SK-N-SH (cell line): ENCODE measurements around the gene NDUFB8. TPM values are rescaled to one million over a fixed set of nuclear protein-coding genes. Genes with fewer than 3 reads are reported as not detected.

ENCODE experiments used
- CTCF ChIA-PET: fragments of 300-600, 350-600 bp; formaldehyde crosslinking; extraction: SDS; loops from one replicate; lab custom pipeline; 2021; lab: Yijun Ruan, JAX
- POLR2A ChIA-PET: fragments of 350-600 bp; sonication (Branson Sonifier 250); formaldehyde crosslinking; extraction: SDS; loops from one replicate; lab custom pipeline; 2020; ENCODE audit warnings: antibody characterized with exemption, inconsistent platforms; lab: Yijun Ruan, JAX
- DNase-seq: peaks from one replicate; pipeline ENCODE4 v3.0.0; 2012
- H2AFZ ChIP-seq: fragments of 200-600 bp; sonication (generic); 2 replicates; pipeline ENCODE4 v1.8.1; 2016; ENCODE audit warnings: antibody characterized with exemption, mild to moderate bottlenecking, low read depth
- H3F3A ChIP-seq: fragments of 200-600 bp; sonication (generic); replicated peaks from 2 replicates; pipeline ENCODE3; 2016; ENCODE audit warnings: antibody characterized with exemption, mild to moderate bottlenecking; ENCODE audit not compliant: insufficient read depth
- H3K27ac ChIP-seq, 2 experiments: fragments of 200-500 bp in 1 of 2; fragments of 200-600 bp in 1 of 2; sonication (Bioruptor generic) in 1 of 2; sonication (generic), shearing (Covaris generic) in 1 of 2; 2 replicates each; pipeline versions ENCODE4 v1.5.1 to v1.6.1; 2014 to 2016; ENCODE audit warnings: low read depth in 2 of 2, inconsistent platforms in 1 of 2, low read length in 1 of 2, mild to moderate bottlenecking in 1 of 2, mixed read lengths in 1 of 2
- H3K27me3 ChIP-seq: fragments of 200-600 bp; sonication (generic), shearing (Covaris generic); 2 replicates; pipeline ENCODE4 v1.6.1; 2016; ENCODE audit warnings: mixed run types; ENCODE audit not compliant: insufficient read depth
- H3K36me3 ChIP-seq, 2 experiments: fragments of 200-500 bp in 1 of 2; fragments of 200-600 bp in 1 of 2; sonication (Bioruptor generic) in 1 of 2; sonication (generic) in 1 of 2; replicated peaks in 1 of 2; 2 replicates each; pipeline versions ENCODE3 to v1.5.1; 2014 to 2016; ENCODE audit warnings: low read length in 1 of 2, mild to moderate bottlenecking in 1 of 2; ENCODE audit not compliant: insufficient read depth in 2 of 2, control insufficient read depth in 1 of 2
- H3K4me1 ChIP-seq, 2 experiments: fragments of 200-500 bp in 1 of 2; fragments of 200-600 bp in 1 of 2; sonication (Bioruptor generic) in 1 of 2; sonication (generic), shearing (Covaris generic) in 1 of 2; 2 replicates each; pipeline versions ENCODE4 v1.5.1 to v1.6.1; 2014 to 2016; ENCODE audit warnings: low read depth in 1 of 2, low read length in 1 of 2, mixed run types in 1 of 2; ENCODE audit not compliant: insufficient read depth in 2 of 2, control insufficient read depth in 1 of 2
- H3K4me2 ChIP-seq: fragments of 200-600 bp; sonication (generic), shearing (Covaris generic); 2 replicates; pipeline ENCODE4 v1.6.1; 2017; ENCODE audit warnings: mixed run types
- H3K4me3 ChIP-seq, 2 experiments: fragments of 200-500 bp in 1 of 2; fragments of 200-600 bp in 1 of 2; sonication (Bioruptor generic) in 1 of 2; sonication (generic), shearing (Covaris generic) in 1 of 2; 2 replicates each; pipeline versions ENCODE4 v1.5.1 to v1.8.1; 2014 to 2016; ENCODE audit warnings: low read depth in 2 of 2, inconsistent platforms in 1 of 2, low read length in 1 of 2, mild to moderate bottlenecking in 1 of 2, mixed read lengths in 1 of 2, moderate library complexity in 1 of 2
- H3K79me2 ChIP-seq: fragments of 200-600 bp; sonication (generic); 2 replicates; pipeline ENCODE4 v1.8.1; 2017; ENCODE audit warnings: mild to moderate bottlenecking; ENCODE audit not compliant: insufficient read depth
- H3K9ac ChIP-seq: fragments of 200-600 bp; sonication (generic); 2 replicates; pipeline ENCODE4 v1.6.1; 2017; ENCODE audit warnings: mixed run types
- H3K9me2 ChIP-seq: fragments of 200-600 bp; sonication (generic); 2 replicates; pipeline ENCODE4 v1.6.1; 2017; ENCODE audit warnings: mixed run types
- H3K9me3 ChIP-seq: fragments of 200-600 bp; sonication (generic); 2 replicates; pipeline ENCODE4 v1.6.1; 2017; ENCODE audit warnings: mixed run types, mild to moderate bottlenecking, moderate library complexity
- H4K20me1 ChIP-seq: fragments of 200-600 bp; sonication (generic); 2 replicates; pipeline ENCODE4 v1.6.1; 2017; ENCODE audit warnings: mild to moderate bottlenecking, mixed run types; ENCODE audit not compliant: insufficient read depth
- CHD2 ChIP-seq: fragments of 150-350 bp; IDR thresholded peaks from 2 replicates; pipeline ENCODE4 v1.6.1; 2018; ENCODE audit warnings: low read length; ENCODE audit not compliant: partially characterized antibody
- CTCF ChIP-seq: fragments of 200-600 bp; sonication (generic); IDR thresholded peaks from 2 replicates; pipeline ENCODE4 v1.6.1; 2017; ENCODE audit warnings: antibody characterized with exemption, mild to moderate bottlenecking, moderate library complexity
- EP300 ChIP-seq, 2 experiments: IDR thresholded peaks; 2 replicates each; pipeline versions ENCODE4 v1.4.0 to v1.6.1; 2012; ENCODE audit warnings: borderline replicate concordance in 1 of 2, low read depth in 1 of 2, low read length in 1 of 2
- FOXJ3 ChIP-seq: sonication (generic); formaldehyde crosslinking; IDR thresholded peaks from 2 replicates; pipeline ENCODE4 v1.5.1; 2020; ENCODE audit warnings: mild to moderate bottlenecking, missing genetic modification reagents
- GABPA ChIP-seq: IDR thresholded peaks from 2 replicates; pipeline ENCODE4 v1.4.0; 2012; ENCODE audit warnings: low read depth, mild to moderate bottlenecking
- JUND ChIP-seq: IDR thresholded peaks from 2 replicates; pipeline ENCODE4 v1.4.0; 2012
- MEF2A ChIP-seq: IDR thresholded peaks from 2 replicates; pipeline ENCODE4 v1.4.0; 2012; ENCODE audit warnings: low read depth, borderline replicate concordance
- MXI1 ChIP-seq: IDR thresholded peaks from 2 replicates; pipeline ENCODE4 v1.6.1; 2012; ENCODE audit warnings: mild to moderate bottlenecking, low read depth, low read length, improper control_type of control experiment
- NFIC ChIP-seq: IDR thresholded peaks from 2 replicates; pipeline ENCODE4 v1.4.0; 2012; ENCODE audit warnings: borderline replicate concordance
- NRF1 ChIP-seq: IDR thresholded peaks from 2 replicates; pipeline ENCODE4 v1.6.1; 2012; ENCODE audit warnings: low read depth, mild to moderate bottlenecking, low read length
- PBX3 ChIP-seq: IDR thresholded peaks from 2 replicates; pipeline ENCODE4; 2012
- POLR2AphosphoS5 ChIP-seq: IDR thresholded peaks from 2 replicates; pipeline ENCODE4 v1.6.1; 2012; ENCODE audit warnings: low read depth, low read length
- RAD21 ChIP-seq: IDR thresholded peaks from 2 replicates; pipeline ENCODE4 v1.6.1; 2012; ENCODE audit warnings: mild to moderate bottlenecking, low read length
- SIN3A ChIP-seq: IDR thresholded peaks from 2 replicates; pipeline ENCODE4 v1.6.1; 2012; ENCODE audit warnings: low read depth, mild to moderate bottlenecking, low read length, moderate library complexity, borderline replicate concordance
- SMC3 ChIP-seq: IDR thresholded peaks from 2 replicates; pipeline ENCODE4 v1.6.1; 2012; ENCODE audit warnings: low read depth, low read length, improper control_type of control experiment
- TCF12 ChIP-seq: IDR thresholded peaks from 2 replicates; pipeline ENCODE4 v1.4.0; 2012
- ZBTB33 ChIP-seq: IDR thresholded peaks from 2 replicates; pipeline ENCODE4 v1.4.0; 2012; ENCODE audit warnings: low read depth, borderline replicate concordance
- WGBS: methylation state at CpG from one replicate; pipeline ENCODE4 v1.1.6; 2017; ENCODE audit warnings: low lambda C conversion rate; 5-methylcytosine and 5-hydroxymethylcytosine counted together
- polyA plus RNA-seq, 3 experiments: library from polyadenylated mRNA; depleted of rRNA; stranded (reverse); fragments of >200 nt; gene quantifications; 2 replicates each; pipeline ENCODE4 v1.2.3, GENCODE V29; 2012
- TF ChIP-seq, protein P1 (sequence below): fragments of 150-350 bp; IDR thresholded peaks from 2 replicates; pipeline ENCODE4 v1.6.1; 2017; ENCODE audit warnings: antibody characterized with exemption, low read length, low read depth, borderline replicate concordance
- TF ChIP-seq, protein P2 (sequence below): IDR thresholded peaks from 2 replicates; pipeline ENCODE4 v1.6.1; 2012; ENCODE audit warnings: mild to moderate bottlenecking, low read depth, low read length, moderate library complexity
- TF ChIP-seq, protein P3 (sequence below): IDR thresholded peaks from 2 replicates; pipeline ENCODE4 v1.4.0; 2012; ENCODE audit warnings: low read depth
- TF ChIP-seq, protein P4 (sequence below): IDR thresholded peaks from 2 replicates; pipeline ENCODE4 v1.4.0; 2012; ENCODE audit warnings: low read depth, borderline replicate concordance

The NDUFB8 gene
- polyA plus RNA-seq (2012; rRNA removed): 340 and 368 TPM in 2 replicates
- polyA plus RNA-seq (2012; cell fraction: cytosol; rRNA removed): 246 and 295 TPM in 2 replicates
- 159 and 228 TPM in 2 replicates for polyA plus RNA-seq (2012; cell fraction: nucleus; rRNA removed)

- POLR2A ChIA-PET: interaction anchor here (0.6 kb wide), 1 partner anchor 325 kb away, joined by 3 read pairs; no protein-coding TSS in a partner anchor
- WGBS: 2% methylated on average over 35 of the region's 43 CpGs
- Histone ChIP-seq H3F3A (no peaks in the 10 kb centered on the region), H3K9me3 (no peaks in the 10 kb centered on the region), H3K36me3 (peaks cover 10 to 20% of the 10 kb centered on the region in 2 experiments), H3K9me2 (no peaks in the 10 kb centered on the region), H4K20me1 (no peaks in the 10 kb centered on the region), H2AFZ (peak within 1 kb of the TSS; percentile 94), H3K79me2 (peaks cover 35% of the 10 kb centered on the region), H3K4me1 (peaks cover 6 to 11% of the 10 kb centered on the region in 2 experiments; a peak in 1 of 4 replicates), H3K27me3 (no peaks in the 10 kb centered on the region), H3K27ac (peak within 1 kb of the TSS; percentile 43 to 69; a peak in 2 of 4 replicates), H3K4me2 (peak within 1 kb of the TSS; percentile 93), H3K9ac (peak within 1 kb of the TSS; percentile 84), H3K4me3 (peak within 1 kb of the TSS; percentile 75 to 88)
- CTCF ChIA-PET: interaction anchor here (0.8 to 5.9 kb wide), 4 partner anchors 12 to 238 kb away, joined by 3 to 51 read pairs (median 10); no protein-coding TSS in a partner anchor
- DNase-seq: peak; percentile 89
- TF ChIP-seq SIN3A: no peak
- TF ChIP-seq CHD2: peak; percentile 31
- peak; percentile 92 for TF ChIP-seq POLR2AphosphoS5
- TF ChIP-seq RAD21: no peak
- TF ChIP-seq, protein P1, sequence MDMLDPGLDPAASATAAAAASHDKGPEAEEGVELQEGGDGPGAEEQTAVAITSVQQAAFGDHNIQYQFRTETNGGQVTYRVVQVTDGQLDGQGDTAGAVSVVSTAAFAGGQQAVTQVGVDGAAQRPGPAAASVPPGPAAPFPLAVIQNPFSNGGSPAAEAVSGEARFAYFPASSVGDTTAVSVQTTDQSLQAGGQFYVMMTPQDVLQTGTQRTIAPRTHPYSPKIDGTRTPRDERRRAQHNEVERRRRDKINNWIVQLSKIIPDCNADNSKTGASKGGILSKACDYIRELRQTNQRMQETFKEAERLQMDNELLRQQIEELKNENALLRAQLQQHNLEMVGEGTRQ: no peak
- TF ChIP-seq, protein P2, sequence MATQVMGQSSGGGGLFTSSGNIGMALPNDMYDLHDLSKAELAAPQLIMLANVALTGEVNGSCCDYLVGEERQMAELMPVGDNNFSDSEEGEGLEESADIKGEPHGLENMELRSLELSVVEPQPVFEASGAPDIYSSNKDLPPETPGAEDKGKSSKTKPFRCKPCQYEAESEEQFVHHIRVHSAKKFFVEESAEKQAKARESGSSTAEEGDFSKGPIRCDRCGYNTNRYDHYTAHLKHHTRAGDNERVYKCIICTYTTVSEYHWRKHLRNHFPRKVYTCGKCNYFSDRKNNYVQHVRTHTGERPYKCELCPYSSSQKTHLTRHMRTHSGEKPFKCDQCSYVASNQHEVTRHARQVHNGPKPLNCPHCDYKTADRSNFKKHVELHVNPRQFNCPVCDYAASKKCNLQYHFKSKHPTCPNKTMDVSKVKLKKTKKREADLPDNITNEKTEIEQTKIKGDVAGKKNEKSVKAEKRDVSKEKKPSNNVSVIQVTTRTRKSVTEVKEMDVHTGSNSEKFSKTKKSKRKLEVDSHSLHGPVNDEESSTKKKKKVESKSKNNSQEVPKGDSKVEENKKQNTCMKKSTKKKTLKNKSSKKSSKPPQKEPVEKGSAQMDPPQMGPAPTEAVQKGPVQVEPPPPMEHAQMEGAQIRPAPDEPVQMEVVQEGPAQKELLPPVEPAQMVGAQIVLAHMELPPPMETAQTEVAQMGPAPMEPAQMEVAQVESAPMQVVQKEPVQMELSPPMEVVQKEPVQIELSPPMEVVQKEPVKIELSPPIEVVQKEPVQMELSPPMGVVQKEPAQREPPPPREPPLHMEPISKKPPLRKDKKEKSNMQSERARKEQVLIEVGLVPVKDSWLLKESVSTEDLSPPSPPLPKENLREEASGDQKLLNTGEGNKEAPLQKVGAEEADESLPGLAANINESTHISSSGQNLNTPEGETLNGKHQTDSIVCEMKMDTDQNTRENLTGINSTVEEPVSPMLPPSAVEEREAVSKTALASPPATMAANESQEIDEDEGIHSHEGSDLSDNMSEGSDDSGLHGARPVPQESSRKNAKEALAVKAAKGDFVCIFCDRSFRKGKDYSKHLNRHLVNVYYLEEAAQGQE: no peak
- TF ChIP-seq NRF1: peak; percentile 75
- no peak for TF ChIP-seq EP300 (IDR thresholded peaks at IDR 0.05; ENCODE audit: borderline replicate concordance in 1 of 2, low read depth in 1 of 2, low read length in 1 of 2)
- TF ChIP-seq NFIC: no peak
- TF ChIP-seq JUND: no peak
- no peak for TF ChIP-seq FOXJ3 (CRISPR knock-in tag)
- no peak for TF ChIP-seq SMC3
- no peak for TF ChIP-seq GABPA
- no peak for TF ChIP-seq CTCF
- no peak for TF ChIP-seq ZBTB33
- no peak for TF ChIP-seq TCF12
- peak; percentile 79 for TF ChIP-seq MXI1
- TF ChIP-seq MEF2A: no peak
- TF ChIP-seq, protein P3, sequence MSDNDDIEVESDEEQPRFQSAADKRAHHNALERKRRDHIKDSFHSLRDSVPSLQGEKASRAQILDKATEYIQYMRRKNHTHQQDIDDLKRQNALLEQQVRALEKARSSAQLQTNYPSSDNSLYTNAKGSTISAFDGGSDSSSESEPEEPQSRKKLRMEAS: peak; percentile 83
- TF ChIP-seq, protein P4, sequence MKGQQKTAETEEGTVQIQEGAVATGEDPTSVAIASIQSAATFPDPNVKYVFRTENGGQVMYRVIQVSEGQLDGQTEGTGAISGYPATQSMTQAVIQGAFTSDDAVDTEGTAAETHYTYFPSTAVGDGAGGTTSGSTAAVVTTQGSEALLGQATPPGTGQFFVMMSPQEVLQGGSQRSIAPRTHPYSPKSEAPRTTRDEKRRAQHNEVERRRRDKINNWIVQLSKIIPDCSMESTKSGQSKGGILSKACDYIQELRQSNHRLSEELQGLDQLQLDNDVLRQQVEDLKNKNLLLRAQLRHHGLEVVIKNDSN: no peak
- TF ChIP-seq PBX3: no peak
These were observed at the start of gene NDUFB8 for GRCh38 chr10:100529475-100530298. NDUFB8 (minus strand) TSS chr10:100529871; CDS start chr10:100529851, 20 bp downstream.
